Endothelial cell of umbilical vein (primary cell): ENCODE results near the gene ANKFN1.

ENCODE experiments used
- CTCF ChIP-seq, 2 donors: IDR thresholded peaks; 1 replicate in 1 of 2; 2 replicates in 1 of 2; pipeline ENCODE4 v1.5.1; 2011; ENCODE audit warnings: low read length in 2 of 2, mild to moderate bottlenecking in 2 of 2, moderate library complexity in 2 of 2, control low read depth in 1 of 2, inconsistent platforms in 1 of 2, low read depth in 1 of 2; ENCODE audit not compliant: insufficient read depth in 1 of 2; ENCODE audit errors: extremely low read depth in 1 of 2
- EZH2 ChIP-seq: IDR thresholded peaks from 2 replicates; pipeline ENCODE4 v1.6.1; 2012; ENCODE audit warnings: borderline replicate concordance, low read depth, mild to moderate bottlenecking, moderate library complexity, low read length, inconsistent platforms; ENCODE audit not compliant: severe bottlenecking
- FOS ChIP-seq: IDR thresholded peaks from 2 replicates; pipeline ENCODE4 v1.6.1; 2011; ENCODE audit warnings: mild to moderate bottlenecking, low read length, moderate library complexity, borderline replicate concordance; ENCODE audit not compliant: insufficient read depth
- GATA2 ChIP-seq: IDR thresholded peaks from 2 replicates; pipeline ENCODE4 v1.7.0; 2011; ENCODE audit warnings: low read depth, mild to moderate bottlenecking, moderate library complexity, mixed read lengths, low read length; ENCODE audit not compliant: insufficient read length, insufficient read depth
- JUN ChIP-seq: IDR thresholded peaks from 2 replicates; pipeline ENCODE4 v1.6.1; 2011; ENCODE audit warnings: borderline replicate concordance, low read depth; ENCODE audit not compliant: insufficient read length, insufficient read depth
- MAX ChIP-seq: IDR thresholded peaks from 2 replicates; pipeline ENCODE4 v1.6.1; 2011; ENCODE audit not compliant: insufficient read depth, insufficient read length
- MYC ChIP-seq: IDR thresholded peaks from one replicate; pipeline ENCODE4 v1.6.1; 2011; ENCODE audit warnings: mild to moderate bottlenecking, low read depth, low read length
- POLR2A ChIP-seq: IDR thresholded peaks from 2 replicates; pipeline ENCODE4 v1.6.1; 2012; ENCODE audit warnings: low read depth, mild to moderate bottlenecking, control low read depth, low read length
- POLR2AphosphoS5 ChIP-seq: IDR thresholded peaks from 2 replicates; pipeline ENCODE4 v1.6.1; 2012; ENCODE audit warnings: low read depth, mild to moderate bottlenecking, control low read depth, low read length, moderate library complexity; ENCODE audit not compliant: insufficient read depth

- no peak for TF ChIP-seq FOS
- no peak for TF ChIP-seq EZH2
- no peak for TF ChIP-seq CTCF (IDR thresholded peaks at IDR 0.05; ENCODE audit: extremely low read depth in 1 of 2, insufficient read depth in 1 of 2, low read depth in 1 of 2, low read length in 2 of 2)
- no peak for TF ChIP-seq JUN
- no peak for TF ChIP-seq POLR2AphosphoS5
- no peak for TF ChIP-seq POLR2A
- TF ChIP-seq MAX = no peak
- TF ChIP-seq MYC = no peak
- no peak for TF ChIP-seq GATA2
Observed at GRCh38 chr17:56432443-56432842, 279.2 kb downstream of the ANKFN1 start.
